HG02840 (cell line): Measurements from ENCODE around the gene TBC1D17.

Experiments
- ATAC-seq: cut with Tn5 transposase; IDR thresholded peaks from one replicate; pipeline ENCODE4 v1.9.1; 2021; ENCODE audit warnings: mild to moderate bottlenecking, moderate library complexity, moderate number of reproducible peaks; ENCODE audit not compliant: unreplicated experiment, low FRiP score

TBC1D17 gene

GRCh38 chr19:49874503-49875157 lies 2.9 kb upstream of the TBC1D17 start:
- no peak for ATAC-seq

- ATAC-seq, result no peak
Measured at GRCh38 chr19:49875177-49875576, 2.3 kb upstream of the TBC1D17 start.

- ATAC-seq, result no peak
Measured at GRCh38 chr19:49875857-49876421, 1.6 kb upstream of the TBC1D17 start.

- ATAC-seq, result peak; percentile 44
Measured at GRCh38 chr19:49876422-49877019, 981 bp upstream of the TBC1D17 start.

GRCh38 chr19:49877879-49878743 lies 609 bp downstream of the TBC1D17 start:
- peak; percentile 30 for ATAC-seq

- no peak for ATAC-seq
Measured at GRCh38 chr19:49878744-49879070, 1.2 kb downstream of the TBC1D17 start.

- ATAC-seq, result no peak
Measured at GRCh38 chr19:49879243-49879963, 1.9 kb downstream of the TBC1D17 start.

GRCh38 chr19:49880162-49880869 lies 2.8 kb downstream of the TBC1D17 start:
- no peak for ATAC-seq

- ATAC-seq, result no peak
Measured at GRCh38 chr19:49881186-49881585, 3.7 kb downstream of the TBC1D17 start.

GRCh38 chr19:49881672-49882394 lies 4.3 kb downstream of the TBC1D17 start:
- no peak for ATAC-seq

- ATAC-seq, result no peak
Measured at GRCh38 chr19:49882643-49883042, 5.1 kb downstream of the TBC1D17 start.

GRCh38 chr19:49883094-49883493 lies 5.6 kb downstream of the TBC1D17 start:
- ATAC-seq, result no peak

GRCh38 chr19:49884109-49884508 lies 6.6 kb downstream of the TBC1D17 start:
- no peak for ATAC-seq

GRCh38 chr19:49884760-49885159 lies 7.3 kb downstream of the TBC1D17 start:
- ATAC-seq, result no peak

GRCh38 chr19:49887037-49887664 lies 9.6 kb downstream of the TBC1D17 start:
- ATAC-seq, result no peak

GRCh38 chr19:49887665-49888509 lies 10.4 kb downstream of the TBC1D17 start:
- no peak for ATAC-seq

GRCh38 chr19:49888510-49888824 lies 11.0 kb downstream of the TBC1D17 start:
- ATAC-seq, result no peak

- no peak for ATAC-seq
Measured at GRCh38 chr19:49889038-49889686, 11.7 kb downstream of the TBC1D17 start.
